Ovary (tissue), 3 donors: ENCODE data around the gene SPATA3.

Experiments used
- POLR2A ChIP-seq: fragments of 450-650 bp; IDR thresholded peaks from one replicate; pipeline ENCODE4 v1.6.1; 2017; ENCODE audit warnings: antibody characterized with exemption, mild to moderate bottlenecking, moderate library complexity
- TF ChIP-seq, protein P1 (sequence below), 3 donors: fragments of 450-650 bp in 2 of 3; fragments of 200-600 bp in 1 of 3; IDR thresholded peaks; one replicate each; pipeline versions ENCODE4 v1.5.1 to v1.8.0; 2016 to 2022; ENCODE audit warnings: antibody characterized with exemption in 3 of 3, mild to moderate bottlenecking in 1 of 3
- donor health status: DM: no; HTN: no; CAD: no.

DNA sequence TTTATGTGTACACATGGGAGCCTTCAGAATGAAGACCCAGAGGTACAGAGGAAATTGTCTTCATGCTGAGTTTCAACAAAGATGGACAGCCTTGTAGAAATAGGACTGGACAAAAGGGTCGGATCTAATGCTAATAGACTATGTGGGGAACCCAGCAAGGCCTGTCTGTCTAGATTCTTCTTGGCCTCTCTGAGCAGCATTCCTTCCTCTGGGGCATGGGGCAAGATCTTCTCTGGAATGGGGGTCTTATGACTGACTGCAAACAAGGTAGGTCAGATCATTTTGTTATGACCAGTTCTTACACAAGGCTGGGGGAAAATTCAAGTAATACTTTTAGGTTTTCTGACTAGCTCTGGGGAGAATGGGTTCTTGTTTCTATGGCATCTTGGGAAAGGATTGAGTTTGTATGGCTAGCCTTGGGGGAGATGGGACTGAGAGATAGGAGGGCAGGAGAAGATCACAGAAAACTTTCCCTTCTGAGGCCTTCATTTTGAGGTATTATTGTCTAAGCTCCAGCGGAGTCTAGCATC lies 14.3 kb downstream of the SPATA3 start:
- TF ChIP-seq POLR2A: no peak
- TF ChIP-seq, protein P1, sequence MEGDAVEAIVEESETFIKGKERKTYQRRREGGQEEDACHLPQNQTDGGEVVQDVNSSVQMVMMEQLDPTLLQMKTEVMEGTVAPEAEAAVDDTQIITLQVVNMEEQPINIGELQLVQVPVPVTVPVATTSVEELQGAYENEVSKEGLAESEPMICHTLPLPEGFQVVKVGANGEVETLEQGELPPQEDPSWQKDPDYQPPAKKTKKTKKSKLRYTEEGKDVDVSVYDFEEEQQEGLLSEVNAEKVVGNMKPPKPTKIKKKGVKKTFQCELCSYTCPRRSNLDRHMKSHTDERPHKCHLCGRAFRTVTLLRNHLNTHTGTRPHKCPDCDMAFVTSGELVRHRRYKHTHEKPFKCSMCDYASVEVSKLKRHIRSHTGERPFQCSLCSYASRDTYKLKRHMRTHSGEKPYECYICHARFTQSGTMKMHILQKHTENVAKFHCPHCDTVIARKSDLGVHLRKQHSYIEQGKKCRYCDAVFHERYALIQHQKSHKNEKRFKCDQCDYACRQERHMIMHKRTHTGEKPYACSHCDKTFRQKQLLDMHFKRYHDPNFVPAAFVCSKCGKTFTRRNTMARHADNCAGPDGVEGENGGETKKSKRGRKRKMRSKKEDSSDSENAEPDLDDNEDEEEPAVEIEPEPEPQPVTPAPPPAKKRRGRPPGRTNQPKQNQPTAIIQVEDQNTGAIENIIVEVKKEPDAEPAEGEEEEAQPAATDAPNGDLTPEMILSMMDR (IDR thresholded peaks at IDR 0.05): no peak
